WTC11 (cell line): ENCODE measurements around the gene ADH5. TPM values are rescaled to one million over a fixed set of nuclear protein-coding genes. Genes with fewer than 3 reads are reported as not detected.

Experiments
- ATAC-seq: fragments of 200-7000 bp; cut with Tn5 transposase; 2 replicates; pipeline ENCODE4 v1.10.0; 2021; ENCODE audit warnings: mild to moderate bottlenecking, moderate library complexity
- CTCF ChIA-PET: fragments of 300-600 bp; sonication (Branson Sonifier 250); formaldehyde crosslinking; loops from one replicate; lab custom pipeline; 2021; ENCODE audit warnings: antibody characterized with exemption; lab: Charles Lee
- POLR2A ChIA-PET: fragments of 350-600 bp; sonication (Branson Sonifier 250); formaldehyde crosslinking; loops from one replicate; lab custom pipeline; 2021; ENCODE audit warnings: antibody characterized with exemption; lab: Charles Lee
- DNase-seq: peaks from one replicate; pipeline ENCODE4 v3.0.0; 2021; ENCODE audit warnings: low spot score
- H3K27ac Mint-ChIP-seq: 2 replicates; pipeline ENCODE4 v1.8.0; 2021; ENCODE audit warnings: mixed read lengths
- H3K27me3 Mint-ChIP-seq: 2 replicates; pipeline ENCODE4 v1.8.0; 2021; ENCODE audit warnings: low read depth, mild to moderate bottlenecking, moderate library complexity, mixed read lengths
- H3K36me3 Mint-ChIP-seq: 2 replicates; pipeline ENCODE4 v1.8.0; 2021; ENCODE audit warnings: mixed read lengths
- H3K4me1 Mint-ChIP-seq: 2 replicates; pipeline ENCODE4 v1.8.0; 2022; ENCODE audit warnings: mixed read lengths
- H3K4me3 Mint-ChIP-seq: 2 replicates; pipeline ENCODE4 v1.8.0; 2021; ENCODE audit warnings: mild to moderate bottlenecking, moderate library complexity, mixed read lengths
- H3K9me3 Mint-ChIP-seq: 2 replicates; pipeline ENCODE4 v1.8.0; 2021; ENCODE audit warnings: mixed read lengths
- ATF1 ChIP-seq: sonication (generic); formaldehyde crosslinking; IDR thresholded peaks from 2 replicates; pipeline ENCODE4 v1.8.1; 2023; ENCODE audit warnings: mild to moderate bottlenecking, moderate library complexity, missing genetic modification reagents
- ESRRA ChIP-seq: sonication (generic); formaldehyde crosslinking; IDR thresholded peaks from 2 replicates; pipeline ENCODE4 v1.8.1; 2022; ENCODE audit warnings: mild to moderate bottlenecking, missing genetic modification reagents, borderline replicate concordance
- FOXJ3 ChIP-seq: sonication (generic); formaldehyde crosslinking; IDR thresholded peaks from 2 replicates; pipeline ENCODE4 v1.9.0; 2021; ENCODE audit warnings: missing genetic modification reagents, mild to moderate bottlenecking, borderline replicate concordance
- JAZF1 ChIP-seq: fragments of 250-450 bp; sonication (Bioruptor Pico); IDR thresholded peaks from 2 replicates; pipeline ENCODE4 v1.9.0; 2021; ENCODE audit warnings: moderate library complexity, mild to moderate bottlenecking, inconsistent platforms
- KAT7 ChIP-seq: sonication (generic); formaldehyde crosslinking; IDR thresholded peaks from 2 replicates; pipeline ENCODE4 v1.8.1; 2023; ENCODE audit warnings: missing genetic modification reagents, mild to moderate bottlenecking, borderline replicate concordance
- SMAD4 ChIP-seq: sonication (generic); formaldehyde crosslinking; IDR thresholded peaks from 2 replicates; pipeline ENCODE4 v1.8.0; 2022; ENCODE audit warnings: mild to moderate bottlenecking, missing genetic modification reagents
- SP1 ChIP-seq: sonication (generic); formaldehyde crosslinking; conservative IDR thresholded peaks from 2 replicates; pipeline ENCODE4 v1.8.1; 2022; ENCODE audit warnings: missing genetic modification reagents
- ZBTB21 ChIP-seq: sonication (generic); formaldehyde crosslinking; IDR thresholded peaks from 2 replicates; pipeline ENCODE4 v1.8.1; 2023; ENCODE audit warnings: mild to moderate bottlenecking, missing genetic modification reagents, borderline replicate concordance
- ZNF263 ChIP-seq: sonication (generic); formaldehyde crosslinking; IDR thresholded peaks from 2 replicates; pipeline ENCODE4 v1.8.1; 2022; ENCODE audit warnings: low read depth, mild to moderate bottlenecking, moderate library complexity, missing genetic modification reagents
- ZNF423 ChIP-seq: fragments of 250-450 bp; sonication (Bioruptor Pico); IDR thresholded peaks from 2 replicates; pipeline ENCODE4 v2.1.2; 2022; ENCODE audit warnings: mild to moderate bottlenecking, moderate library complexity
- total RNA-seq: library from RNA; stranded (reverse); gene quantifications from 3 replicates; pipeline ENCODE4 v1.2.3, GENCODE V29; 2021
- TF ChIP-seq, protein P1 (sequence below): fragments of 250-450 bp; sonication (Bioruptor Pico); IDR thresholded peaks from 2 replicates; pipeline ENCODE4 v1.8.0; 2021; ENCODE audit warnings: mild to moderate bottlenecking
- TF ChIP-seq, protein P2 (sequence below): sonication (generic); formaldehyde crosslinking; IDR thresholded peaks from 2 replicates; pipeline ENCODE4 v1.8.1; 2023; ENCODE audit warnings: mild to moderate bottlenecking, missing genetic modification reagents
- TF ChIP-seq, protein P3 (sequence below): sonication (generic); formaldehyde crosslinking; IDR thresholded peaks from 2 replicates; pipeline ENCODE4 v1.8.1; 2022; ENCODE audit warnings: mild to moderate bottlenecking, missing genetic modification reagents, moderate library complexity, borderline replicate concordance
- TF ChIP-seq, protein P4 (sequence below): sonication (generic); formaldehyde crosslinking; IDR thresholded peaks from 2 replicates; pipeline ENCODE4 v1.8.0; 2023; ENCODE audit warnings: missing genetic modification reagents

Gene ADH5
- total RNA-seq, 1 experiment from 2014 or later: 244 TPM

DNA sequence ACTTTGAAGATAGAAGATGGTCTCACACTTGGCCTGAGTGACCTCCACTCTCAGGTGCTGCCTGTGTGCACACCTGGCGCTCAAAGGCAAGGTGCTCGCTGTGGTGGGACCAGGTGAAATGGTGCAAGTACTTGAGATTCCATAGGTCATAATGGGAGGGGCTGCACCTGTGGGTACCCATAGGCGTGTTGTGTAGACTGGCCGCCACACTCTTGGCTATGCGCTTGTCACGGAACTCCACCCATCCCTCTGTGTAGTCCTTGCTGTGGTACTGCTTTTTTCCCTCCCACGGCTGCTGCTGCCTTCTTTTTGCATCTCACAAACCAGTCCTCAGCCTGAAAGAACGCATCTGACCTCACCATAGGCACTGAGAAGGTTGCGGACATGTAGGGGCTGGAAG is 66.0 kb downstream of the ADH5 start (continued):
- TF ChIP-seq, protein P1, sequence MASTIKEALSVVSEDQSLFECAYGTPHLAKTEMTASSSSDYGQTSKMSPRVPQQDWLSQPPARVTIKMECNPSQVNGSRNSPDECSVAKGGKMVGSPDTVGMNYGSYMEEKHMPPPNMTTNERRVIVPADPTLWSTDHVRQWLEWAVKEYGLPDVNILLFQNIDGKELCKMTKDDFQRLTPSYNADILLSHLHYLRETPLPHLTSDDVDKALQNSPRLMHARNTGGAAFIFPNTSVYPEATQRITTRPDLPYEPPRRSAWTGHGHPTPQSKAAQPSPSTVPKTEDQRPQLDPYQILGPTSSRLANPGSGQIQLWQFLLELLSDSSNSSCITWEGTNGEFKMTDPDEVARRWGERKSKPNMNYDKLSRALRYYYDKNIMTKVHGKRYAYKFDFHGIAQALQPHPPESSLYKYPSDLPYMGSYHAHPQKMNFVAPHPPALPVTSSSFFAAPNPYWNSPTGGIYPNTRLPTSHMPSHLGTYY (CRISPR knock-in tag): no peak
- TF ChIP-seq ESRRA (CRISPR knock-in tag) (no peak), ZNF423 (no peak), SP1 (CRISPR knock-in tag) (no peak), ATF1 (CRISPR knock-in tag) (no peak), KAT7 (CRISPR knock-in tag) (no peak), ZBTB21 (CRISPR knock-in tag) (no peak), FOXJ3 (CRISPR knock-in tag) (no peak), JAZF1 (no peak)
- TF ChIP-seq, protein P2, sequence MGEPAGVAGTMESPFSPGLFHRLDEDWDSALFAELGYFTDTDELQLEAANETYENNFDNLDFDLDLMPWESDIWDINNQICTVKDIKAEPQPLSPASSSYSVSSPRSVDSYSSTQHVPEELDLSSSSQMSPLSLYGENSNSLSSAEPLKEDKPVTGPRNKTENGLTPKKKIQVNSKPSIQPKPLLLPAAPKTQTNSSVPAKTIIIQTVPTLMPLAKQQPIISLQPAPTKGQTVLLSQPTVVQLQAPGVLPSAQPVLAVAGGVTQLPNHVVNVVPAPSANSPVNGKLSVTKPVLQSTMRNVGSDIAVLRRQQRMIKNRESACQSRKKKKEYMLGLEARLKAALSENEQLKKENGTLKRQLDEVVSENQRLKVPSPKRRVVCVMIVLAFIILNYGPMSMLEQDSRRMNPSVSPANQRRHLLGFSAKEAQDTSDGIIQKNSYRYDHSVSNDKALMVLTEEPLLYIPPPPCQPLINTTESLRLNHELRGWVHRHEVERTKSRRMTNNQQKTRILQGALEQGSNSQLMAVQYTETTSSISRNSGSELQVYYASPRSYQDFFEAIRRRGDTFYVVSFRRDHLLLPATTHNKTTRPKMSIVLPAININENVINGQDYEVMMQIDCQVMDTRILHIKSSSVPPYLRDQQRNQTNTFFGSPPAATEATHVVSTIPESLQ: no peak
- TF ChIP-seq, protein P3, sequence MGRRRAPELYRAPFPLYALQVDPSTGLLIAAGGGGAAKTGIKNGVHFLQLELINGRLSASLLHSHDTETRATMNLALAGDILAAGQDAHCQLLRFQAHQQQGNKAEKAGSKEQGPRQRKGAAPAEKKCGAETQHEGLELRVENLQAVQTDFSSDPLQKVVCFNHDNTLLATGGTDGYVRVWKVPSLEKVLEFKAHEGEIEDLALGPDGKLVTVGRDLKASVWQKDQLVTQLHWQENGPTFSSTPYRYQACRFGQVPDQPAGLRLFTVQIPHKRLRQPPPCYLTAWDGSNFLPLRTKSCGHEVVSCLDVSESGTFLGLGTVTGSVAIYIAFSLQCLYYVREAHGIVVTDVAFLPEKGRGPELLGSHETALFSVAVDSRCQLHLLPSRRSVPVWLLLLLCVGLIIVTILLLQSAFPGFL (CRISPR knock-in tag): no peak
- TF ChIP-seq, protein P4, sequence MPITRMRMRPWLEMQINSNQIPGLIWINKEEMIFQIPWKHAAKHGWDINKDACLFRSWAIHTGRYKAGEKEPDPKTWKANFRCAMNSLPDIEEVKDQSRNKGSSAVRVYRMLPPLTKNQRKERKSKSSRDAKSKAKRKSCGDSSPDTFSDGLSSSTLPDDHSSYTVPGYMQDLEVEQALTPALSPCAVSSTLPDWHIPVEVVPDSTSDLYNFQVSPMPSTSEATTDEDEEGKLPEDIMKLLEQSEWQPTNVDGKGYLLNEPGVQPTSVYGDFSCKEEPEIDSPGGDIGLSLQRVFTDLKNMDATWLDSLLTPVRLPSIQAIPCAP (CRISPR knock-in tag): no peak
- TF ChIP-seq, all 79 proteins: peak for 0

DNA sequence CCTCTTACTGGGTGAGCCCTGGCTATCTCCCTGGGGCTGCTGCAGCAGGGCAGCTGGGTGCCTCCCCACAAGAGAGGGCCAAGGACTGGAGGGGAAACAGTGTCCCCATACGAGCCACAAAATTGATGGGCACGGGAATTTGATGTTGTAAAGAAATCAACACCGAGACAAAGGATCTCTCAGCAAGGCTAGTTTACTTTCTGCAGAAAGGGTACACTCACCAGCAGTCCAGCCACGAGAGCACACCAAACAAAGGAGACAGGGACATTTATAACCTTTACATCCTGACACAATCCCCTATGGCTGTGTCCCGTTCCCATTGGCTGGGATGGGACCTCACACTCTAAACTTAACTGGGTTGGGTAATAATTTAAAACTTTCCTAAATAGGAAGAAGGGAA is 67.2 kb downstream of the ADH5 start:
- no peak overlapping the region for H3K27ac Mint-ChIP-seq
- H3K4me1 Mint-ChIP-seq: peaks cover 60% of the 10 kb centered on the region
- no peak overlapping the region for H3K4me3 Mint-ChIP-seq
- DNase-seq (no peak), ATAC-seq (no peak)
- no peaks in the 10 kb centered on the region for H3K27me3 Mint-ChIP-seq
- peaks cover 28% of the 10 kb centered on the region for H3K9me3 Mint-ChIP-seq
- peaks cover 44% of the 10 kb centered on the region for H3K36me3 Mint-ChIP-seq
- POLR2A ChIA-PET: no interaction called here
- no peak for TF ChIP-seq SMAD4 (CRISPR knock-in tag)
- no peak for TF ChIP-seq ZNF263 (CRISPR knock-in tag)
- CTCF ChIA-PET: no interaction called here

Other genes with a start within 250 kb of the ADH5 start
- 146 to 174 TPM (median 155 TPM) in 3 replicates for gene EIF4E, start 159.7 kb downstream of the ADH5 start, total RNA-seq
- gene METAP1, start 93.1 kb downstream of the ADH5 start, total RNA-seq: 86.7 to 102 TPM (median 91.4 TPM) in 3 replicates
- gene ADH4, start 55.5 kb upstream of the ADH5 start, total RNA-seq: 0.11 to 0.18 TPM (median 0.16 TPM) in 3 replicates
- gene ADH6, start 130.5 kb upstream of the ADH5 start, total RNA-seq: 0.07 TPM in 1 of 3 replicates, not detected in the others
- 0.11 TPM in 1 of 3 replicates, not detected in the others for gene ADH1A, start 202.2 kb upstream of the ADH5 start, total RNA-seq
- 1.0 to 1.7 TPM (median 1.5 TPM) in 3 replicates for gene ADH1B, start 232.6 kb upstream of the ADH5 start, total RNA-seq